ENCODE data around the gene BTBD7. TPM values are rescaled to one million over a fixed set of nuclear protein-coding genes. Genes with fewer than 3 reads are reported as not detected.
"Not testable (repeated sequence)": the region's sequence is repeated elsewhere in the genome, so short reads cannot be mapped to it uniquely, and the experiment has no call there.

BTBD7 gene
- total and polyA plus RNA-seq, 2 donors (not counting 1 experiment from before 2014, with no cell fraction given) = 8.1 to 48.6 TPM

- no peak overlapping the region for H2AFZ ChIP-seq (ENCODE audit: insufficient read depth, low read depth, low read length, poor library complexity, severe bottlenecking)
- H3K9ac ChIP-seq (ENCODE audit: low read length) = no peak overlapping the region
- CTCF ChIA-PET = interaction anchor here (0.7 to 3.3 kb wide), 5 partner anchors 247 to 384 kb away, joined by 3 to 13 read pairs (median 3); no protein-coding TSS in a partner anchor
- H3K4me3 Mint-ChIP-seq = no peak overlapping the region
- ATAC-seq (ENCODE audit: low read depth) (no peak), DNase-seq (no peak)
- H3K4me1 ChIP-seq (ENCODE audit: control insufficient read depth in 2 of 2, insufficient read depth in 2 of 2, low read length in 2 of 2) = peaks cover 4% of the 10 kb centered on the region in 2 donors
- 68% methylated on average over 10 of the region's 10 CpGs for WGBS (ENCODE audit: insufficient coverage)
- H3K27me3 ChIP-seq (replicated peaks in 1 of 4; ENCODE audit: control extremely low read depth in 1 of 4, control insufficient read depth in 3 of 4, insufficient read depth in 4 of 4, low read length in 3 of 4) = peaks cover 0 to 9% (median 0%) of the 10 kb centered on the region in 4 experiments
- no peaks in the 10 kb centered on the region for H3K9me3 Mint-ChIP-seq (ENCODE audit: insufficient read depth)
- POLR2A ChIA-PET = no interaction called here
- H3K27ac Mint-ChIP-seq = no peak overlapping the region
- no peaks in the 10 kb centered on the region for H4K20me1 ChIP-seq (ENCODE audit: control insufficient read depth, insufficient read depth, low read length, poor library complexity, severe bottlenecking)
- H3K4me3 ChIP-seq (ENCODE audit: control extremely low read depth in 1 of 5, extremely low read depth in 1 of 5, insufficient read depth in 1 of 5, low read depth in 2 of 5, low read length in 4 of 5) = no peak overlapping the region
- H3K27me3 Mint-ChIP-seq = peaks cover 8% of the 10 kb centered on the region
- H3K4me1 Mint-ChIP-seq = peaks cover 12% of the 10 kb centered on the region
- TF ChIP-seq CTCF (IDR thresholded peaks at IDR 0.05) (no peak), EZH2 (IDR thresholded peaks at IDR 0.05; ENCODE audit: borderline replicate concordance, insufficient read depth, low read depth, low read length, poor library complexity, severe bottlenecking) (no peak)
- no peak overlapping the region for H3K27ac ChIP-seq (ENCODE audit: low read length in 2 of 2)
- intact Hi-C loops (cut with micrococcal nuclease) = loop anchor here (2.0 kb wide), 1 partner anchor 308 kb away; no protein-coding TSS in a partner anchor
- peaks cover 0 to under 1% of the 10 kb centered on the region in 2 experiments for H3K36me3 ChIP-seq (replicated peaks in 1 of 2; ENCODE audit: control extremely low read depth in 1 of 2, control insufficient read depth in 1 of 2, extremely low read depth in 1 of 2, insufficient read depth in 2 of 2, low read length in 1 of 2)
- no peak overlapping the region for H3K4me2 ChIP-seq (replicated peaks; ENCODE audit: low read depth, low read length, poor library complexity, severe bottlenecking)
- H3K9me3 ChIP-seq (ENCODE audit: control extremely low read depth in 1 of 3, control insufficient read depth in 2 of 3, insufficient read depth in 1 of 3, low read length in 2 of 3) = peaks cover 0 to 4% (median 0%) of the 10 kb centered on the region in 3 donors
- H3K79me2 ChIP-seq (ENCODE audit: control insufficient read depth, insufficient read depth, low read length) = no peaks in the 10 kb centered on the region
Measured at GRCh38 chr14:93234798-93235197, 98.0 kb downstream of the BTBD7 start.

- H3K4me3 ChIP-seq (ENCODE audit: control extremely low read depth in 1 of 5, extremely low read depth in 1 of 5, insufficient read depth in 1 of 5, low read depth in 2 of 5, low read length in 4 of 5); H3K79me2 ChIP-seq (ENCODE audit: control insufficient read depth, insufficient read depth, low read length); H3K4me2 ChIP-seq (replicated peaks; ENCODE audit: low read depth, low read length, poor library complexity, severe bottlenecking); H3K9me3 Mint-ChIP-seq (ENCODE audit: insufficient read depth); H3K27ac ChIP-seq (ENCODE audit: low read length in 2 of 2); POLR2A ChIA-PET; H3K4me1 ChIP-seq (ENCODE audit: control insufficient read depth in 2 of 2, insufficient read depth in 2 of 2, low read length in 2 of 2); H3K27me3 Mint-ChIP-seq; H3K9ac ChIP-seq (ENCODE audit: low read length); H3K27ac Mint-ChIP-seq; DNase-seq; intact Hi-C loops (cut with micrococcal nuclease); ATAC-seq (ENCODE audit: low read depth); H3K4me3 Mint-ChIP-seq; H2AFZ ChIP-seq (ENCODE audit: insufficient read depth, low read depth, low read length, poor library complexity, severe bottlenecking); H4K20me1 ChIP-seq (ENCODE audit: control insufficient read depth, insufficient read depth, low read length, poor library complexity, severe bottlenecking); H3K9me3 ChIP-seq (ENCODE audit: control extremely low read depth in 1 of 3, control insufficient read depth in 2 of 3, insufficient read depth in 1 of 3, low read length in 2 of 3): not testable (repeated sequence)
- 100% methylated on average over 2 of the region's 5 CpGs for WGBS (ENCODE audit: insufficient coverage)
- Histone ChIP-seq H3K36me3 (replicated peaks in 1 of 2; ENCODE audit: control extremely low read depth in 1 of 2, control insufficient read depth in 1 of 2, extremely low read depth in 1 of 2, insufficient read depth in 2 of 2, low read length in 1 of 2) (peaks cover 6 to 12% of the 10 kb centered on the region in 2 experiments), H3K27me3 (replicated peaks in 1 of 4; ENCODE audit: control extremely low read depth in 1 of 4, control insufficient read depth in 3 of 4, insufficient read depth in 4 of 4, low read length in 3 of 4) (peaks cover 0 to 11% (median 0%) of the 10 kb centered on the region in 4 experiments)
- CTCF ChIA-PET = interaction anchor here (0.7 to 1.5 kb wide), 5 partner anchors 16 to 656 kb away, joined by 3 to 4 read pairs (median 4); no protein-coding TSS in a partner anchor
- H3K4me1 Mint-ChIP-seq = peaks cover 12% of the 10 kb centered on the region
Measured at GRCh38 chr14:93233078-93233477, 99.8 kb downstream of the BTBD7 start.
